ENCODE data around the gene EMP1. TPM values are rescaled to one million over a fixed set of nuclear protein-coding genes. Genes with fewer than 3 reads are reported as not detected.

EMP1 gene
- total RNA-seq, 6 experiments from 2014 or later = 217 to 417 (median 356) TPM

- H3K4me1 Mint-ChIP-seq (ENCODE audit: low read depth) = peaks cover 51% of the 10 kb centered on the region
- no peak overlapping the region for H3K4me3 Mint-ChIP-seq
- no peak overlapping the region for H3K27ac Mint-ChIP-seq
- no peaks in the 10 kb centered on the region for H3K27me3 Mint-ChIP-seq (ENCODE audit: insufficient read depth)
- no peaks in the 10 kb centered on the region for H3K9me3 Mint-ChIP-seq
- TF ChIP-seq CTCF (IDR thresholded peaks at IDR 0.05) = no peak
- no peak for DNase-seq
- no peaks in the 10 kb centered on the region; the same call in 1 of the 2 replicates for H3K36me3 Mint-ChIP-seq (ENCODE audit: low read depth)
Observed at GRCh38 chr12:13167906-13168305, 28.6 kb upstream of the EMP1 start.

GRCh38 chr12:13169272-13169671, 27.3 kb upstream of the EMP1 start:
- Mint-ChIP-seq H3K4me3 (no peak overlapping the region), H3K4me1 (ENCODE audit: low read depth) (peaks cover 65% of the 10 kb centered on the region), H3K27me3 (ENCODE audit: insufficient read depth) (no peaks in the 10 kb centered on the region), H3K27ac (peak overlapping the region; percentile 10; the same call in 1 of the 2 replicates), H3K36me3 (ENCODE audit: low read depth) (no peaks in the 10 kb centered on the region; the same call in 1 of the 2 replicates), H3K9me3 (no peaks in the 10 kb centered on the region)
- no peak for DNase-seq
- TF ChIP-seq CTCF (IDR thresholded peaks at IDR 0.05) = no peak

GRCh38 chr12:13170892-13171490, 25.5 kb upstream of the EMP1 start:
- H3K27ac Mint-ChIP-seq = peak overlapping the region; percentile 93
- H3K4me3 Mint-ChIP-seq = peak overlapping the region; percentile 2; the same call in 1 of the 2 replicates
- no peaks in the 10 kb centered on the region for H3K9me3 Mint-ChIP-seq
- no peak for DNase-seq
- H3K4me1 Mint-ChIP-seq (ENCODE audit: low read depth) = peaks cover 81% of the 10 kb centered on the region
- H3K27me3 Mint-ChIP-seq (ENCODE audit: insufficient read depth) = no peaks in the 10 kb centered on the region
- no peaks in the 10 kb centered on the region; the same call in 1 of the 2 replicates for H3K36me3 Mint-ChIP-seq (ENCODE audit: low read depth)
- no peak for TF ChIP-seq CTCF (IDR thresholded peaks at IDR 0.05)

GRCh38 chr12:13171921-13172859, 24.3 kb upstream of the EMP1 start:
- peak overlapping the region; percentile 93 for H3K27ac Mint-ChIP-seq
- H3K9me3 Mint-ChIP-seq = no peaks in the 10 kb centered on the region
- peak overlapping the region; percentile 75 for H3K4me3 Mint-ChIP-seq
- no peaks in the 10 kb centered on the region for H3K27me3 Mint-ChIP-seq (ENCODE audit: insufficient read depth)
- peak; percentile 45 for DNase-seq
- peaks cover 89% of the 10 kb centered on the region for H3K4me1 Mint-ChIP-seq (ENCODE audit: low read depth)
- no peaks in the 10 kb centered on the region; the same call in 1 of the 2 replicates for H3K36me3 Mint-ChIP-seq (ENCODE audit: low read depth)
- TF ChIP-seq CTCF (IDR thresholded peaks at IDR 0.05) = no peak

- H3K36me3 Mint-ChIP-seq (ENCODE audit: low read depth) = no peaks in the 10 kb centered on the region
- peak overlapping the region; percentile 93 for H3K27ac Mint-ChIP-seq
- no peak for TF ChIP-seq CTCF (IDR thresholded peaks at IDR 0.05)
- peak; percentile 96 for DNase-seq
- H3K4me3 Mint-ChIP-seq = peak overlapping the region; percentile 75
- H3K9me3 Mint-ChIP-seq = no peaks in the 10 kb centered on the region
- no peaks in the 10 kb centered on the region for H3K27me3 Mint-ChIP-seq (ENCODE audit: insufficient read depth)
- H3K4me1 Mint-ChIP-seq (ENCODE audit: low read depth) = peaks cover 91% of the 10 kb centered on the region
Observed at GRCh38 chr12:13173012-13173932, 23.3 kb upstream of the EMP1 start.
